ENCODE data around the gene UBR4. TPM values are rescaled to one million over a fixed set of nuclear protein-coding genes. Genes with fewer than 3 reads are reported as not detected.

UBR4 gene
- total RNA-seq, 1 experiment from 2014 or later, result 107 TPM

DNA sequence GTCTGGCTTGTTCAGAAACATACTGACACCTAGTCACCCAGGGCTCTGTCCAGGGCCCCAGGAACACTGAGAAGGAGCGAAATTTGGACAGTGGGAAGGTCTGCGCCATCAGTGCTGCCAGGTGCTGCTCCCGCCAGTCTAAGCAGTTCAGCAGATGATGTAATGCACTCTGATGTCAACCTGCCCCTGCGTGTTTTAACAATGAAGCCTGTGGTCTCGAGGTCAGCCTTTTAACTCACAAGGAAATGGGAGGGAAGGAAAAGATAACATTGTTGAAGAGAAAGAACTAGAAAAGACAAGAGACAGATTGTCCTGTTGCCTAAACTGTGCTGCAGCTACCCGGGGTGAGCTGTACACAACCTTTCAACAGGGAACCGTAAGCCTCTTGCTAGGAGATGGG, 127.0 kb downstream of the UBR4 start (continued):
- no peak for TF ChIP-seq EGR1 (IDR thresholded peaks at IDR 0.05; ENCODE audit: low read depth)
- TF ChIP-seq ZFX (IDR thresholded peaks at IDR 0.05), result no peak
- TF ChIP-seq CBX3 (IDR thresholded peaks at IDR 0.05; ENCODE audit: low read depth), result no peak
- TF ChIP-seq MAX (IDR thresholded peaks at IDR 0.05), result no peak

GRCh38 chr1:19081218-19081893, 128.7 kb downstream of the UBR4 start:
- Histone ChIP-seq H3K4me3 (replicated peaks in 1 of 2; ENCODE audit: low read depth in 1 of 2, low read length in 2 of 2) (no peak overlapping the region), H4K20me1 (ENCODE audit: insufficient read depth) (no peaks in the 10 kb centered on the region), H3K9me2 (ENCODE audit: insufficient read depth) (no peaks in the 10 kb centered on the region), H2AFZ (ENCODE audit: low read depth, low read length, poor library complexity, severe bottlenecking) (no peak overlapping the region), H3K27me3 (ENCODE audit: insufficient read depth, low read length) (no peaks in the 10 kb centered on the region), H3K79me2 (ENCODE audit: insufficient read depth, low read length) (no peaks in the 10 kb centered on the region), H3K9ac (ENCODE audit: low read length) (no peak overlapping the region), H3K36me3 (ENCODE audit: control insufficient read depth in 1 of 2, insufficient read depth in 2 of 2, low read length in 2 of 2) (peaks cover 42 to 75% of the 10 kb centered on the region in 2 experiments), H3K9me3 (ENCODE audit: control insufficient read depth in 1 of 2, insufficient read depth in 1 of 2, low read depth in 1 of 2, low read length in 2 of 2) (no peaks in the 10 kb centered on the region), H3K4me1 (ENCODE audit: control insufficient read depth in 1 of 2, insufficient read depth in 2 of 2, low read length in 2 of 2) (peaks cover 0 to 14% of the 10 kb centered on the region in 2 experiments; a peak in 3 of 4 replicates), H3K27ac (ENCODE audit: low read depth, low read length) (no peak overlapping the region), H3K4me2 (ENCODE audit: low read length) (0 out of 2 replicates have a peak overlapping the region, but pooled peaks have one; percentile 9)
- ChIA-PET CTCF (no interaction called here), POLR2A (no interaction called here), RAD21 (ENCODE audit: low non-redundant PET in 1 of 2, low total read pairs in 2 of 2, uncharacterized antibody in 2 of 2, unreplicated experiment in 2 of 2) (no interaction called here)
- BruUV-seq (replicated peaks), result no TSS peak
- ATAC-seq, result no peak
- intact Hi-C loops (cut with micrococcal nuclease), result no loop called here
- no peak for DNase-seq (ENCODE audit: low read depth, low spot score)
- TF ChIP-seq SP1 (IDR thresholded peaks at IDR 0.05; ENCODE audit: low read depth) (no peak), ELF1 (IDR thresholded peaks at IDR 0.05; ENCODE audit: borderline replicate concordance, low read depth) (no peak), EGR1 (IDR thresholded peaks at IDR 0.05; ENCODE audit: low read depth) (no peak), EZH2phosphoT487 (IDR thresholded peaks at IDR 0.05; ENCODE audit: borderline replicate concordance) (no peak), POLR2A (IDR thresholded peaks at IDR 0.05; ENCODE audit: borderline replicate concordance, extremely low read depth, insufficient read depth, insufficient read length) (no peak), RAD21 (IDR thresholded peaks at IDR 0.05; ENCODE audit: low read depth) (no peak), EZH2 (IDR thresholded peaks at IDR 0.05) (no peak), ZFX (IDR thresholded peaks at IDR 0.05) (no peak), JUND (IDR thresholded peaks at IDR 0.05) (no peak), CEBPB (IDR thresholded peaks at IDR 0.05; ENCODE audit: low read depth) (no peak), CBX3 (IDR thresholded peaks at IDR 0.05; ENCODE audit: low read depth) (no peak), MAX (IDR thresholded peaks at IDR 0.05) (no peak), ZNF274 (IDR thresholded peaks at IDR 0.05; ENCODE audit: low read depth, low read length) (no peak), CTCF (IDR thresholded peaks at IDR 0.05 in 2 of 3, conservative IDR thresholded peaks at IDR 0.05 in 1 of 3; ENCODE audit: borderline replicate concordance in 1 of 3, insufficient read depth in 1 of 3, low read depth in 2 of 3, low read length in 2 of 3) (no peak)
- TF ChIP-seq, protein P1, sequence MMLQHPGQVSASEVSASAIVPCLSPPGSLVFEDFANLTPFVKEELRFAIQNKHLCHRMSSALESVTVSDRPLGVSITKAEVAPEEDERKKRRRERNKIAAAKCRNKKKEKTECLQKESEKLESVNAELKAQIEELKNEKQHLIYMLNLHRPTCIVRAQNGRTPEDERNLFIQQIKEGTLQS (IDR thresholded peaks at IDR 0.05), result no peak
- TF ChIP-seq, protein P2, sequence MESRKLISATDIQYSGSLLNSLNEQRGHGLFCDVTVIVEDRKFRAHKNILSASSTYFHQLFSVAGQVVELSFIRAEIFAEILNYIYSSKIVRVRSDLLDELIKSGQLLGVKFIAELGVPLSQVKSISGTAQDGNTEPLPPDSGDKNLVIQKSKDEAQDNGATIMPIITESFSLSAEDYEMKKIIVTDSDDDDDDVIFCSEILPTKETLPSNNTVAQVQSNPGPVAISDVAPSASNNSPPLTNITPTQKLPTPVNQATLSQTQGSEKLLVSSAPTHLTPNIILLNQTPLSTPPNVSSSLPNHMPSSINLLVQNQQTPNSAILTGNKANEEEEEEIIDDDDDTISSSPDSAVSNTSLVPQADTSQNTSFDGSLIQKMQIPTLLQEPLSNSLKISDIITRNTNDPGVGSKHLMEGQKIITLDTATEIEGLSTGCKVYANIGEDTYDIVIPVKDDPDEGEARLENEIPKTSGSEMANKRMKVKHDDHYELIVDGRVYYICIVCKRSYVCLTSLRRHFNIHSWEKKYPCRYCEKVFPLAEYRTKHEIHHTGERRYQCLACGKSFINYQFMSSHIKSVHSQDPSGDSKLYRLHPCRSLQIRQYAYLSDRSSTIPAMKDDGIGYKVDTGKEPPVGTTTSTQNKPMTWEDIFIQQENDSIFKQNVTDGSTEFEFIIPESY (IDR thresholded peaks at IDR 0.05; ENCODE audit: extremely low read depth, insufficient replicate concordance, low read length), result no peak
- TF ChIP-seq, protein P3, sequence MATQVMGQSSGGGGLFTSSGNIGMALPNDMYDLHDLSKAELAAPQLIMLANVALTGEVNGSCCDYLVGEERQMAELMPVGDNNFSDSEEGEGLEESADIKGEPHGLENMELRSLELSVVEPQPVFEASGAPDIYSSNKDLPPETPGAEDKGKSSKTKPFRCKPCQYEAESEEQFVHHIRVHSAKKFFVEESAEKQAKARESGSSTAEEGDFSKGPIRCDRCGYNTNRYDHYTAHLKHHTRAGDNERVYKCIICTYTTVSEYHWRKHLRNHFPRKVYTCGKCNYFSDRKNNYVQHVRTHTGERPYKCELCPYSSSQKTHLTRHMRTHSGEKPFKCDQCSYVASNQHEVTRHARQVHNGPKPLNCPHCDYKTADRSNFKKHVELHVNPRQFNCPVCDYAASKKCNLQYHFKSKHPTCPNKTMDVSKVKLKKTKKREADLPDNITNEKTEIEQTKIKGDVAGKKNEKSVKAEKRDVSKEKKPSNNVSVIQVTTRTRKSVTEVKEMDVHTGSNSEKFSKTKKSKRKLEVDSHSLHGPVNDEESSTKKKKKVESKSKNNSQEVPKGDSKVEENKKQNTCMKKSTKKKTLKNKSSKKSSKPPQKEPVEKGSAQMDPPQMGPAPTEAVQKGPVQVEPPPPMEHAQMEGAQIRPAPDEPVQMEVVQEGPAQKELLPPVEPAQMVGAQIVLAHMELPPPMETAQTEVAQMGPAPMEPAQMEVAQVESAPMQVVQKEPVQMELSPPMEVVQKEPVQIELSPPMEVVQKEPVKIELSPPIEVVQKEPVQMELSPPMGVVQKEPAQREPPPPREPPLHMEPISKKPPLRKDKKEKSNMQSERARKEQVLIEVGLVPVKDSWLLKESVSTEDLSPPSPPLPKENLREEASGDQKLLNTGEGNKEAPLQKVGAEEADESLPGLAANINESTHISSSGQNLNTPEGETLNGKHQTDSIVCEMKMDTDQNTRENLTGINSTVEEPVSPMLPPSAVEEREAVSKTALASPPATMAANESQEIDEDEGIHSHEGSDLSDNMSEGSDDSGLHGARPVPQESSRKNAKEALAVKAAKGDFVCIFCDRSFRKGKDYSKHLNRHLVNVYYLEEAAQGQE (IDR thresholded peaks at IDR 0.05; ENCODE audit: low read depth), result no peak

All from HCT116 (cell line).